GM13977 (cell line): ENCODE data around the gene LARP1B.

ENCODE experiments used
- DNase-seq: peaks from one replicate; pipeline ENCODE4 v3.0.0; 2012; ENCODE audit warnings: low spot score
- CTCF ChIP-seq: IDR thresholded peaks from 2 replicates; pipeline ENCODE4 v1.5.1; 2012; ENCODE audit warnings: mild to moderate bottlenecking, control low read depth; ENCODE audit not compliant: insufficient read depth; ENCODE audit errors: extremely low read depth, missing control alignments
- in situ Hi-C: fragments of 300-500 bp; cut with MboI; formaldehyde crosslinking; loops from one replicate; pipeline ENCODE4 v1.12.0; 2022; ENCODE audit warnings: low sequenced_read_pairs, low pct_unique_long_range_greater_than_20kb, mixed read lengths, inconsistent platforms; ENCODE audit not compliant: unreplicated experiment

The LARP1B gene

GRCh38 chr4:128169245-128169644 lies 108.1 kb downstream of the LARP1B start:
- no peak for DNase-seq
- no peak for TF ChIP-seq CTCF
- in situ Hi-C loops: no loop called here

- no peak for TF ChIP-seq CTCF
- no peak for DNase-seq
- in situ Hi-C loops: loop anchor here (25.0 kb wide), 1 partner anchor 636 kb away; the partner anchor contains the start of gene JADE1
Measured at GRCh38 chr4:128176643-128177042, 115.5 kb downstream of the LARP1B start.

GRCh38 chr4:128177498-128177897 lies 116.4 kb downstream of the LARP1B start:
- no peak for TF ChIP-seq CTCF
- in situ Hi-C loops: loop anchor here (25.0 kb wide), 1 partner anchor 635 kb away; the partner anchor contains the start of gene JADE1
- no peak for DNase-seq

- TF ChIP-seq CTCF: no peak
- in situ Hi-C loops: loop anchor here (25.0 kb wide), 1 partner anchor 626 kb away; the partner anchor contains the start of gene JADE1
- no peak for DNase-seq
Measured at GRCh38 chr4:128186623-128187022, 125.5 kb downstream of the LARP1B start.

- peak; percentile 85 for TF ChIP-seq CTCF
- DNase-seq: peak; percentile 61
- in situ Hi-C loops: loop anchor here (25.0 kb wide), 1 partner anchor 621 kb away; the partner anchor contains the start of gene JADE1
Measured at GRCh38 chr4:128191115-128191781, 130.1 kb downstream of the LARP1B start.

- DNase-seq: peak; percentile 42
- in situ Hi-C loops: no loop called here
- TF ChIP-seq CTCF: peak; percentile 27
Measured at GRCh38 chr4:128220286-128221235, 159.4 kb downstream of the LARP1B start.
